Activated naive CD8-positive, alpha-beta T cell treated with anti-CD3 and anti-CD28 coated beads, Interleukin-2, amount 10 ng/mL, durations not matched to agents 7 days and 5 days (primary cell): Measurements from ENCODE around the gene ADCY1. TPM values are rescaled to one million over a fixed set of nuclear protein-coding genes. Genes with fewer than 3 reads are reported as not detected.

Source experiments
- ATAC-seq: fragments of 150-1000 bp; cut with Tn5 transposase; one replicate; pipeline ENCODE4 v1.10.0; 2021; ENCODE audit warnings: low read depth, moderate library complexity
- POLR2A ChIA-PET: fragments of 350-600 bp; sonication (Branson Sonifier 250); formaldehyde crosslinking; loops from one replicate; lab custom pipeline; 2021; ENCODE audit warnings: antibody characterized with exemption; lab: Charles Lee
- DNase-seq: peaks from one replicate; pipeline ENCODE4 v3.0.0; 2021
- H3K27ac Mint-ChIP-seq: one replicate; pipeline ENCODE4 v1.8.0; 2022; ENCODE audit warnings: mild to moderate bottlenecking, mixed read lengths
- H3K27me3 Mint-ChIP-seq: one replicate; pipeline ENCODE4 v1.8.0; 2022; ENCODE audit warnings: mild to moderate bottlenecking, moderate library complexity, mixed read lengths
- H3K36me3 Mint-ChIP-seq: one replicate; pipeline ENCODE4 v1.8.0; 2021; ENCODE audit warnings: mild to moderate bottlenecking, mixed read lengths
- H3K4me1 Mint-ChIP-seq: one replicate; pipeline ENCODE4 v1.8.0; 2021; ENCODE audit warnings: mixed read lengths
- H3K4me3 Mint-ChIP-seq: one replicate; pipeline ENCODE4 v1.8.0; 2022; ENCODE audit warnings: mild to moderate bottlenecking, moderate library complexity, mixed read lengths
- H3K9me3 Mint-ChIP-seq: one replicate; pipeline ENCODE4 v1.8.0; 2021; ENCODE audit warnings: mixed read lengths
- total RNA-seq, 2 experiments: library from RNA; stranded (reverse); gene quantifications; one replicate each; pipeline ENCODE4 v1.2.3, GENCODE V29; 2021

ADCY1 gene
- total RNA-seq, 2 experiments from 2014 or later = 0.03 to 0.14 TPM

DNA sequence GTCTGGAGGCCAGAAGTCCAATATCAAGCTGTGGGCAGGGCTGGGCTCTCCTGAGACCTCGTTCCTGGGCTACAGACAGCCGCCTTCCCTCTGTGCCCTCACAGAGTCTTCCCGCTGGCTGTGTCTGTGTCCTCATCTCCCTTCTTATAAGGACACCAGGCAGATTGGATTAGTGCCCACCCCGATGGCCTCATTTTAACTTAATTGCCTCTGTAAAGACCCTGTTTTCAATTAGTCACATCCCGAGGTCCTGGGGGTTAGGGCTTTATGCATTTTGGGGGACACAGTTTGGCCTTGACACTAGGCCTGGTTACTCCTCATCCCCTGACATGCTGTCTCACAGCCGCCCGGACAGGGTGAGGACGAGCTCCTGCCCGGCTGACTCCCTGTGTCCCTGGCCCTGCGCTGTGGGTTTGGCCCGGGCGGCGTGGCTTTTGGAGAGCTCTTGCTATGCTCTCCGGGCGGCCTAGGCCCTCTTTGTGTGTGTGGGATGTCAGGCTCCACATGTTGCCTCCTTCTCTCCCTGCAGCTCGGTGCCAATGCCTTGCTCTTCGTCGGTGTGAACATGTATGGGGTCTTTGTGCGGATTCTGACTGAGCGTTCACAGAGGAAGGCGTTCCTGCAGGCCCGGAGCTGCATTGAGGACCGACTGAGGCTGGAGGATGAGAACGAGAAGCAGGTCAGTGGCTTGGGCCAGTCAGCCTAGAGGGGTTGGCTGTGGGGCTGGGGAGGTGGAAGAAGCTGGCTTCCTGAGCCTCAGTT is 18.2 kb downstream of the ADCY1 start:
- H3K4me1 Mint-ChIP-seq = no peaks in the 10 kb centered on the region
- H3K4me3 Mint-ChIP-seq = no peak overlapping the region
- no peaks in the 10 kb centered on the region for H3K9me3 Mint-ChIP-seq
- POLR2A ChIA-PET = no interaction called here
- no peaks in the 10 kb centered on the region for H3K27me3 Mint-ChIP-seq
- H3K36me3 Mint-ChIP-seq = no peaks in the 10 kb centered on the region
- no peak overlapping the region for H3K27ac Mint-ChIP-seq
- ATAC-seq (no peak), DNase-seq (no peak)

DNA sequence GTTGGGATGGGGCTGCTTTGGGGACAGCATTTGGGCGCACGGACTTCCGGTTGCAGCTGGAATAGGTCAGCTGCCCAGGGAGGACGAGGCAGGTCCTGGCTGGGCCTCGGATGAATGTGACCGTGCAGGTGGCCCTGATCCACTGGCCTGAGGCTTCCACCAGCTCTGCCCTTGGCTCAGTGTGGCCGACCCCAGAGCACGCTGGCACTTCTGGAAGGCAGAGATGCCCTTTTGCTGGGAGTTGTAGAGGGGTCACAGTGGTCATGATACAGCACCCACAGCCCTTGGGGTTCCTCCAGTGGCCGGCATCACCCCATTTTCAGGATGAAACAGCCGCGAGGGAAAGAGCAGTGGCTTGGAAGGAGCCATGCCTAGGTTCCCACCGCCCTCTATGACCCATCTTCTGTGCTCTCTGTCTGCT is 19.0 kb downstream of the ADCY1 start:
- no peaks in the 10 kb centered on the region for H3K36me3 Mint-ChIP-seq
- no peak for ATAC-seq
- no peak overlapping the region for H3K27ac Mint-ChIP-seq
- H3K9me3 Mint-ChIP-seq = no peaks in the 10 kb centered on the region
- no peak for DNase-seq
- POLR2A ChIA-PET = no interaction called here
- H3K4me1 Mint-ChIP-seq = no peaks in the 10 kb centered on the region
- H3K4me3 Mint-ChIP-seq = no peak overlapping the region
- H3K27me3 Mint-ChIP-seq = no peaks in the 10 kb centered on the region

DNA sequence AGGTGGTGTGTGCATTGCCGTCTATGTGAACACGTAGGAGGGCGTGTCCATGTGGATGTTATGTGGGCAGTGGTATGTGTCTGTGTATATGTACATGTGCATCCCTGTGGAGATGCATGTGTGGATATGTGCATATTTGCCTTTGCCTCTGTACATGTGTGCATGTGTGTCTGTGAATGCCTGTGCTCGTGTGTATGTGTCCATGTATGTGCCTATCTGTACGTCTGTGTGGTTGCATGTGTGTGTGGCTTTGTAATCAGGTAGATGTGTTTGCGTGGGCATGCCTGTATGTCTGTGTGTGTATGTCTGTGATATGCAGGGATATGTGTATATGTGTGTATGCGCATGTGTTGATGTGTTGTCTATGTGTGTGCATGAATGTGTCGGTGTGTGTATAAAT is 19.7 kb downstream of the ADCY1 start:
- Mint-ChIP-seq H3K4me3 (no peak overlapping the region), H3K4me1 (no peaks in the 10 kb centered on the region), H3K36me3 (no peaks in the 10 kb centered on the region), H3K27me3 (no peaks in the 10 kb centered on the region), H3K27ac (no peak overlapping the region), H3K9me3 (no peaks in the 10 kb centered on the region)
- DNase-seq (no peak), ATAC-seq (no peak)
- POLR2A ChIA-PET = no interaction called here

DNA sequence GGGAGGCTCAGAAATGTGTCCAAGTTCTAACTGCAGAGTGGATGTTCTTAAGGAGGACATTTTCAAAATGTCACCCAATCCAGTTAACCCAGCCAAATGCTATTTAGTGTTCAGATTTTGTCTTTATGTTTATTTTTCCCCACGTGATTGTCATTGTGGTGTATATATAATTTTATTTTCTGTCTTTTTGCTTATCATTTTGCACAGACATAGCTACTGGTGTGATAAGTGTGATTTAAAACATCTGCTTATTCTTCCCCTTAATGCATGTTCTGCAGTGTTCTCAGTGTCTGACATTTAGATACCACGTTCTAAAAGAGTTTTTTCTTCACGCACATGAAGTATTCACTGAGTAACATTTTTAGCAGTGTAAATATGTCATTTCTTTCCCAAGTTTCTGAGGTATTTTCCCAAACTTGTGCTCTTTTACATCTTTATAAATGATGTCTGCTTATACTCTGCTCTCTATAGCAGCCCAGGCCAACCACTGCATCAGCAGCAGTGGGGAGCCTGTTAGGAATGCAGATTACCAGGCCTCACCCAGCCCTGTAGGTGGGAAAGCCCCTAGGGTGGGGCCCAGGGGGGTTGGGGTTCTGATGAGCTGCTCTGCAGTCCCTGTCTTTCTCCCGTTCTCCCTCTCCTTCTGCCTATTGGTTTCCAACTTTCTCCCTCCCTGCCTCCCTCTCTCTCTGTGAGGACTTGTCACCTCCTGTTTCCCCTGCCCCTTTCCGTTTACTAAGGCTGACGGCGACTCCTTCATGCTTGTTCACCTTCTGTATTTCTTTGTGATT is 20.8 kb downstream of the ADCY1 start:
- no peaks in the 10 kb centered on the region for H3K4me1 Mint-ChIP-seq
- no peaks in the 10 kb centered on the region for H3K36me3 Mint-ChIP-seq
- H3K4me3 Mint-ChIP-seq = no peak overlapping the region
- H3K9me3 Mint-ChIP-seq = no peaks in the 10 kb centered on the region
- POLR2A ChIA-PET = no interaction called here
- DNase-seq (no peak), ATAC-seq (no peak)
- no peak overlapping the region for H3K27ac Mint-ChIP-seq
- no peaks in the 10 kb centered on the region for H3K27me3 Mint-ChIP-seq

DNA sequence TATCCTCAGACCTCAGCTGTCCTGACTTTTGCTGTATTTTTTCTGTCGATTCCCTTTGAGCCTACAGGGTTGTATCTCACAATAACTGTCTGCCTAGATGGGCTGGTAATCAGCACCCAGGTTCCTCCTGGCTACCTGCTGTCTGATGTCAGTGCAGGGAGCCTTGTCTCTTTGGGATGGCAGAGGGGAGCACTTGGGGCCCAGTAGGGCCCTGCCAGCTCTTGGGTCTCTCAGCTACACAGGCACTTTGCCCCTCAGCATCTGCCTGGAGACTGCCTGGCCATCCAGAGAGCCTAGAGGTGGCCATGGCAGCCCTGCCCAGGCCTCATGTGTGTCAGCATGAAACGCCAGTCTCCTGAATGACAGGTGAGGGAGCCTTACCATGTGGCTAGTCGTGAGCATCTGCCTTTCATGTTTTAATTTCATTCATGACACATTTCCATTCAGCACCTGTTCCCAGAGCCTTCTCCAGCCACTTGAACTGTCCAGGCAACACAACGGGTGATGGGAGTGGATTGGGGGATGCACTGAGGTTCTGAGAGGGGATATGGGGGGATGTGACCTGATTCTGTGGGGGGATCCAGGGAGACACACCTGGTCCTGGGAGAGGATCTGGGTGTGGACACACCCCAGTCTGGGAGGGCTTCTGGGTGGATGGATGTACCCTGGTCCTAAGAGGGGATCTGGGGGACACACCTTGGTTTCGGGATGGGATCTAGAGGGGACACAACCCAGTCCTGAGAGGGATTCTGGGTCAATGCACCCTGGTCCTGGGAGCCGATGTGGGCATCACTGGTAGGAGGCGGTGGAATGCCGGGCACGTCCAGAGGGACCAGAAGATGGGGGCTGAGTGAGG is 21.9 kb downstream of the ADCY1 start:
- DNase-seq (no peak), ATAC-seq (no peak)
- no peak overlapping the region for H3K4me3 Mint-ChIP-seq
- H3K9me3 Mint-ChIP-seq = no peaks in the 10 kb centered on the region
- no peak overlapping the region for H3K27ac Mint-ChIP-seq
- H3K4me1 Mint-ChIP-seq = no peaks in the 10 kb centered on the region
- H3K27me3 Mint-ChIP-seq = no peaks in the 10 kb centered on the region
- POLR2A ChIA-PET = no interaction called here
- H3K36me3 Mint-ChIP-seq = no peaks in the 10 kb centered on the region

DNA sequence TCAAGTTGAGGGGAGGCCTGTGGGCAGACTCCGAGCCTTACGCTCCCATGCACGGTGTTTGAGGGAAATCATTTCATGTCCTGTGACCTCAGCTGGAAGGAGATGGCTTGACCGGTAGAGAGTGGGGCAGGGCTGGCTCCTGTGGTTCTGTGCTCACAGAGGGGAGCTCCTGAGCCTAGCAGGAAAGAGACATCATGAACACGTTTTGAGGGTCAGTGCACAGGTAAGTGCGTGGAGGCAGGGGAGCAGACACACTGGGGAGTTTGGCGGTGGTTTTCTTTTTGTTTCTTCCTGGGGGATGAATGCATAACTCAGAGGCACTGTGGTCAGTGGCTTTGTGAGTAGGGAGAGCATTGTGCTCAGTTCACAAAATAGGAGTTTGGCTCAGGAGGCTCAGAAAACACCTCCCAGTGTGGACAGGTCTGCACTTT is 22.5 kb downstream of the ADCY1 start:
- no peak overlapping the region for H3K27ac Mint-ChIP-seq
- no peaks in the 10 kb centered on the region for H3K4me1 Mint-ChIP-seq
- no peak overlapping the region for H3K4me3 Mint-ChIP-seq
- ATAC-seq = no peak
- DNase-seq = no peak
- H3K27me3 Mint-ChIP-seq = no peaks in the 10 kb centered on the region
- POLR2A ChIA-PET = no interaction called here
- H3K36me3 Mint-ChIP-seq = no peaks in the 10 kb centered on the region
- no peaks in the 10 kb centered on the region for H3K9me3 Mint-ChIP-seq

DNA sequence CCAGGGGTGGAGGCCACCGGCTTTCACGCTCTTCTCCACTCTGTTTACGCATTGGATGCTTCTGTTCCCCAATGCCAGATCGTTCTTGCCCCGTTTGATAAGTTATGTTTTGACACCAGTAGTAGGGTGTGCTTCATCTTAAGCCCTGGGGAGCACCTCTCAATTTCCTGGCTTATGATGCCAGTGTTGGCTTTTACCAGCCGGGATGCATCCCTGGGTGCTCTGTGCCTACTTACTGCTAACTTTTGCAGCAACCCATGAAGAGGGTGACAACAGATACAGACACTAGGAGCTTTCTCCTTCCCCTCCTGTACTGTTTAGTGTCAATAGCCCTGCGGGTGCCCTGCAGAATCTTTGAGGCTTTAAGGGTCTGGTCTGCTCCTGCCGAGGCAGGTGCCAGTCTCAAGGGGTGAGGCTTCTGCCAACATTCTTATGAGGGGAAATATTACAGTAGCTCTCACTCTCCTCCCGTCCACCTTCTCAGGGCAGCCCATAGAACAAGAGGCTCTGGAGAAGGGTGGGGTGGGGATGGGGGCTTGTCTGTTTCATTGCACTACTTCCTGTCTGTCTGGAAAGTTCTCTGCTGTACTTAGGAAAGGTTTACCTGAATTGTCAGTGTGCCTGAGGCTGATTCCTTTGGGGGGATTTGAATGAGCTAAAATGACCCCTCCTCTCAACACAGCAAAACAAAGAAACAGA is 23.3 kb downstream of the ADCY1 start:
- POLR2A ChIA-PET = no interaction called here
- no peaks in the 10 kb centered on the region for H3K9me3 Mint-ChIP-seq
- no peaks in the 10 kb centered on the region for H3K27me3 Mint-ChIP-seq
- H3K4me3 Mint-ChIP-seq = no peak overlapping the region
- no peaks in the 10 kb centered on the region for H3K4me1 Mint-ChIP-seq
- no peak overlapping the region for H3K27ac Mint-ChIP-seq
- DNase-seq (no peak), ATAC-seq (no peak)
- H3K36me3 Mint-ChIP-seq = no peaks in the 10 kb centered on the region

DNA sequence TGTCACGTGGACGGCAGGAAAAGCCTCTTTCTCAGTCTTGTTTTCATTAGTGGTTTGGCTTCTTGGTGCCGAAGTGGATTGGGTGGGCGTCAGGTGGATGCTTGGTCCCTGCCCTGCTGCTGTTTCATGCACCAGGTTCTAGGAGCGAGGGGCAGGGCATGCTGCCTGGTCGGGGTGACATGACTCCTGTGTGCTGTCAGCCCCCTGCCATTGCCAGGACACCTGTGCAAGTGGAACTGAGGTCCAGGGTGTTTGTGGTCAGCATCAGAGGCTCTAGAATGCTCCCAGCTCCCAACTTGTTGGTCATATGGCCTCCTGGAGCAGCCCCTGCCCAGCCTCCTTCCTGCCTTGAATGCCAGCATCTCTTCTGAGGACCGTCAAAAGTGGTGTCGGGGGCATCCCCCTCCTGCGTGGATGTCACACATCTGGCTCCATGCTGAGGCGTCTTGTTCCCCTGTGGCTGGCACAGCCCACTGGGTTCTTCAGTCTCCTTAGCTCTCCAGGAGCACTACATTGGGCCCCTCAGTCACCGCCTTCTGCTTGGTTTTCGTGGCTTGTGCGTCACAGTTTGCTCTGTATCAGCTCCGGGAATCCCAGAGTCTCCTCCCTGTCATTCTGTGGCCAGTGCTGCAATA is 24.8 kb downstream of the ADCY1 start:
- no peak for ATAC-seq
- Mint-ChIP-seq H3K4me3 (no peak overlapping the region), H3K27ac (no peak overlapping the region), H3K36me3 (no peaks in the 10 kb centered on the region), H3K4me1 (no peaks in the 10 kb centered on the region), H3K27me3 (peaks cover 5% of the 10 kb centered on the region), H3K9me3 (no peaks in the 10 kb centered on the region)
- POLR2A ChIA-PET = no interaction called here
- no peak for DNase-seq

DNA sequence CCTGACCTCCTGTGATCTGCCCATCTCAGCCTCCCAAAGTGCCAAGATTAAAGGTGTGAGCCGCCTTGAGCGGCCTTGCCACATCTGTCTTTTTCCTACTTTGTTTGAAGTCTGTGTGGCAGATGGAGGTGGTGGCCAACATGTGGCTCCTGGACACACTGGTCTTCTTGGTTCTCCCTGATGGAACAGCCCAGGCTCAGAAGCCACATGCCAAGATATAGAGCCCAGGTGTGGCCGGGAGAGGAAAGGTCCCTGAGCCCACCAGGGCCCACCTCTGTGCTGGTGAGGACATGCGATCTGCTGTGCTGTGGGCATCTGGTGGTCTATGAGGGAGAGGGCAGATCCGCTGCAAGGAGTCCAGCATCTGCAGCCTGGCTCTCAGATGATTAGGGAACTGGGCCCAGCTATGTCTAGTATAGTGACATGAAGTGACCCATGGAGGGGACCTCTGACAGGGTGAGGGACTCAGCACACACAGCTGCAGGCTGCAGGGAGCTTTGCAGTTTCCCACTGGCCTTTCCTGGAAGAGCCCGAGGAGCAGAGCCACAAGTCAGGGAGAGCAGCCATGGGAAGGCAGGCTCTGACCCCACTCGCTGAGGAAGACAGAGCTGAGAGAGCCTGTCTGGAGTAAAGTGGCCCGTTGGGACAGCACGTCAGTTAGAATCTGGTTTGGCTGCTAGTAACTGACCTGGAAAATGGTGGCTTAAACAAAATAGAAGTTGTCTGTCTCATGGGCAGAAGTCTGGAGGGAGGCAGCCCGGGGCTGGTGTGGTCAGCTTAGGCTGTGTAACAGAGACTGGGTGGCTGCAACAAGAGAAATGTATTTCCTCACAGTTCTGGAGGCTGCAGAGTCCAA is 25.9 kb downstream of the ADCY1 start:
- Mint-ChIP-seq H3K4me1 (no peaks in the 10 kb centered on the region), H3K27ac (no peak overlapping the region), H3K27me3 (peaks cover 5% of the 10 kb centered on the region), H3K36me3 (no peaks in the 10 kb centered on the region), H3K4me3 (no peak overlapping the region), H3K9me3 (no peaks in the 10 kb centered on the region)
- DNase-seq = no peak
- no peak for ATAC-seq
- POLR2A ChIA-PET = no interaction called here

DNA sequence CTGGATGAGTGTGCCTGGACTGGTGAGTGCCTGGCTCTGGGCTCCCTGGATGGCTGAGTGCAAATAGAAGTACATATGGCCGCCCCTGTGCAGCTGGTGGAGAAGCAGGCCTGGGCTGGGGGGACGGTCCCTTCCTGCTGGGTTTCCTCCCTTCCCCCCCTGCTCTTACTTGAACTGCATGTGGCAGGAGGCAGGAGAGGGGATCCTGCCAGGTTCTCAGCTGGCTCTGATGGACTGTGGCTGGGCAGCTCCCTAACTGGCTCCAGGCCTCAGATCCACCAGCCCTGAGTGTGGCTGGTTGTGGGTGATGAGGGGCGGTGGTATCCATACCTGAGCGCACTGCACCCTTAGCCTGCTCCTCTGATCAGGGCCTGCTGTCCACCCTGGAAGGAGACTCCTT is 26.9 kb downstream of the ADCY1 start:
- POLR2A ChIA-PET = no interaction called here
- Mint-ChIP-seq H3K27ac (no peak overlapping the region), H3K4me1 (no peaks in the 10 kb centered on the region)

DNA sequence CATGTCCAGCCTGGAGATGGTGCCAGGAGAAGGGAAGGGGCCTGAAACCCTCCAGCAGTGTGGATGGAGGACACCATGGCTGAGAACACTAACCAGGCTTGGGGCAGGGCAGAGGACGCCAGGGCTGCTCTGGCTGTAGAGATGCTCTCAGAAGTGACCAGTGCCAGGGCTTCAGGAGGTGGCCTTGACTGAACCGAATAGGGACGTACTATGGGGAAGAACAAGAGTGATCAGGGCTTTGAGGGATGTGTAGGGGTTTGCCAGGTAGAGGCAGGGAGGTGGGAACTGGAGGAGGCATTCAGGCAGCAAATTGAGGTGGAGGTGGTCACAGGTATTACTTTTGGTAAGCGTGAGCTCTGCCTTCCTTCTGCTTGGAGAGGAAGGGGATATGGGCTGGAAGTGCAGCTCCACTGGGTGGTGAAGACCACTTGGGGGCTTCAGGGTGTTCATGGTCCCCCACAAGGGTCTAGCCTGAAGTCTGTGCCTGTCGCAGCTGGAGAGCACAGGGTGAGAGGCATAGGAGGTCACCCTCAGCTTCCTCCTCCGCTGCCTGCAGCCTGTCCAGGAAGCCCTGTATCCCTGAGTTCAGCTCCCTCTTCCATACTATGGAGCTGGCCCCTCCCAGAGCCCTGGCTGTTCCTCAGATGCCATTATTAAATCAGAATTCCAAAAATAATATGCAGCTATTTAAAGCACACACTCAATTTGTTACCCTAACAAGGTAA is 27.8 kb downstream of the ADCY1 start:
- no peak overlapping the region for H3K27ac Mint-ChIP-seq
- no peaks in the 10 kb centered on the region for H3K36me3 Mint-ChIP-seq
- no peak overlapping the region for H3K4me3 Mint-ChIP-seq
- H3K9me3 Mint-ChIP-seq = no peaks in the 10 kb centered on the region
- H3K27me3 Mint-ChIP-seq = peaks cover 5% of the 10 kb centered on the region
- no peaks in the 10 kb centered on the region for H3K4me1 Mint-ChIP-seq
- ATAC-seq (no peak), DNase-seq (no peak)
- POLR2A ChIA-PET = no interaction called here

More for the DNA sequence above, 26.9 kb downstream of the ADCY1 start:
- no peak for ATAC-seq
- no peak for DNase-seq
- peaks cover 5% of the 10 kb centered on the region for H3K27me3 Mint-ChIP-seq
- no peak overlapping the region for H3K4me3 Mint-ChIP-seq
- no peaks in the 10 kb centered on the region for H3K9me3 Mint-ChIP-seq
- H3K36me3 Mint-ChIP-seq = no peaks in the 10 kb centered on the region
